Stomach (tissue), 4 donors: ENCODE measurements around the gene ATXN1.

Source experiments
- CTCF ChIP-seq, 7 experiments: fragments of 450-650 bp in 4 of 7; fragments of 200-600 bp in 3 of 7; sonication (generic) in 3 of 7; IDR thresholded peaks; one replicate each; pipeline ENCODE4 v1.5.1; 2016 to 2019; ENCODE audit warnings: antibody characterized with exemption in 7 of 7, control low read depth in 2 of 7, mild to moderate bottlenecking in 1 of 7
- EP300 ChIP-seq: sonication (generic); formaldehyde crosslinking; IDR thresholded peaks from one replicate; pipeline ENCODE4 v1.6.1; 2017; ENCODE audit warnings: antibody characterized with exemption
- POLR2A ChIP-seq, 4 donors: fragments of 450-650 bp; IDR thresholded peaks; one replicate each; pipeline ENCODE4 v1.6.1; 2016; ENCODE audit warnings: antibody characterized with exemption in 4 of 4, control low read depth in 2 of 4, mild to moderate bottlenecking in 1 of 4, moderate library complexity in 1 of 4
- POLR2AphosphoS5 ChIP-seq, 3 donors: sonication (generic); formaldehyde crosslinking; IDR thresholded peaks; one replicate each; pipeline ENCODE4 v1.6.1; 2016; ENCODE audit warnings: antibody characterized with exemption in 3 of 3

GRCh38 chr6:16594849-16595248 is 166.4 kb downstream of the ATXN1 start:
- no peak for TF ChIP-seq CTCF (IDR thresholded peaks at IDR 0.05)
- TF ChIP-seq POLR2AphosphoS5 (IDR thresholded peaks at IDR 0.05): no peak
- TF ChIP-seq EP300: no peak
- no peak for TF ChIP-seq POLR2A (IDR thresholded peaks at IDR 0.05)
